ENCODE results near the gene C12orf42.

DNA sequence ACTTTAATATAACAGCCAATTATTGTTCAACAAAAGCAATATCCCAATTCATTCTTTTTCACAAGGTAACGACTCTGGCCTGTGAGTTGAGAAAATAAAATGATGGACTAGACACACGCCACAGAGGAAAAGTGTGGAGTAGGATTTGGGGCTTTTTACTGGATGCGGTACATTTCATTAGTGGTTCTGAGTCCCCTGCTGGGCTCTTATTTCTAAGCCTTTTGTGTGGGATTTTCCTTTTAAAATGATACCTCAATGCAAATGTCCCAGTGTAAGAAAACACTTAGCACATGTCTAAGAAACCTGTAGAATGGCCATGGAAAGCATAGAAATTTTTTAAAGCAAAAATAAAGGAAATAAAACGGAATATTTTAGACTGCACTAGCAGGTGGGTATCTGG, 73.4 kb downstream of the C12orf42 start:
- TF ChIP-seq POLR2A (IDR thresholded peaks at IDR 0.05), result no peak
- TF ChIP-seq, protein P1, sequence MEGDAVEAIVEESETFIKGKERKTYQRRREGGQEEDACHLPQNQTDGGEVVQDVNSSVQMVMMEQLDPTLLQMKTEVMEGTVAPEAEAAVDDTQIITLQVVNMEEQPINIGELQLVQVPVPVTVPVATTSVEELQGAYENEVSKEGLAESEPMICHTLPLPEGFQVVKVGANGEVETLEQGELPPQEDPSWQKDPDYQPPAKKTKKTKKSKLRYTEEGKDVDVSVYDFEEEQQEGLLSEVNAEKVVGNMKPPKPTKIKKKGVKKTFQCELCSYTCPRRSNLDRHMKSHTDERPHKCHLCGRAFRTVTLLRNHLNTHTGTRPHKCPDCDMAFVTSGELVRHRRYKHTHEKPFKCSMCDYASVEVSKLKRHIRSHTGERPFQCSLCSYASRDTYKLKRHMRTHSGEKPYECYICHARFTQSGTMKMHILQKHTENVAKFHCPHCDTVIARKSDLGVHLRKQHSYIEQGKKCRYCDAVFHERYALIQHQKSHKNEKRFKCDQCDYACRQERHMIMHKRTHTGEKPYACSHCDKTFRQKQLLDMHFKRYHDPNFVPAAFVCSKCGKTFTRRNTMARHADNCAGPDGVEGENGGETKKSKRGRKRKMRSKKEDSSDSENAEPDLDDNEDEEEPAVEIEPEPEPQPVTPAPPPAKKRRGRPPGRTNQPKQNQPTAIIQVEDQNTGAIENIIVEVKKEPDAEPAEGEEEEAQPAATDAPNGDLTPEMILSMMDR (IDR thresholded peaks at IDR 0.05), result no peak

All from uterus (tissue), 2 donors.